HG03139 (cell line): ENCODE measurements around the gene PPP1R12B.
"Not testable (repeated sequence)": the region's sequence is repeated elsewhere in the genome, so short reads cannot be mapped to it uniquely, and the experiment has no call there.

ENCODE experiments used
- ATAC-seq: cut with Tn5 transposase; IDR thresholded peaks from one replicate; pipeline ENCODE4 v1.9.1; 2021; ENCODE audit not compliant: unreplicated experiment

The PPP1R12B gene

DNA sequence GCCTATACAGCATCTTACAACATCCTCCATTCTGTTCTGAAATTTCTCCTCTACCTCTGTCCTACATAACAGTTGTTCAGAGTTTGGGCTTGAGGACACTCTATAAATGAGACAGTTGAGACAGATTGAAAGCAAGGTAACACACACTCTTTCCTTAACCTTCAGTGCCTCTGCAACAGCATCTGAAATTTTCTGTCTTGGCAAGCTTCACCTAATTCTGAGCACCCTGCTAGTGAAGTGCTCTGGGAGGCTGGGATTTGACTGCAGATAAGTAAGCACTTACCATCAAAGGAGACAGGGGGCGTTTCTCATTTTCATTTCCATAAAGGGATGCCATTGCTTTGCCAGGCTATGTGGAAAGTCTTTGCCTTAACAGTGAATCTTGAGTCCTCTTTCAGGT is 53.3 kb downstream of the PPP1R12B start:
- ATAC-seq = not testable (repeated sequence)

- not testable (repeated sequence) for ATAC-seq
These were observed 54.9 kb downstream of the PPP1R12B start for GRCh38 chr1:202403381-202403780.

DNA sequence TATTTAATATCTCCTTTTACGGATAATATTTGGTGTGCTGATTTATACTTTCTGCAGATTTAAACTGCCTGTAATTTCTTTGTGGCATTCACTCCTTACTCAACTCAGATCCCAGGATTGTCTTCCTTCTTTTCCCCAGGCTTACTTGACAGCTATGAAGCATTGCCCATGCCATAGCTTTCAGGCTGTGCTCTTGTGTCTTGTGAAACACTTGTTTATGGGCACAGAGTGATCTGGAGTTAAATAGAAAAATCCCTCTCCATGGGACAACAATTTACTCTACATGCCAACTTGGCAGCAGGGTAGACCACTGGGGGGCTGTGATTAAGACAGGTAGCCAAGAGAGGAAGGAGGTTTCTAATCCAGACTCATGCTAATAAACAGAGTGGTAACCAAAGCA is 57.4 kb downstream of the PPP1R12B start:
- no peak for ATAC-seq

- ATAC-seq = not testable (repeated sequence)
These were observed 58.4 kb downstream of the PPP1R12B start for GRCh38 chr1:202406896-202407295.

GRCh38 chr1:202407378-202407777 is 58.9 kb downstream of the PPP1R12B start:
- ATAC-seq = not testable (repeated sequence)

DNA sequence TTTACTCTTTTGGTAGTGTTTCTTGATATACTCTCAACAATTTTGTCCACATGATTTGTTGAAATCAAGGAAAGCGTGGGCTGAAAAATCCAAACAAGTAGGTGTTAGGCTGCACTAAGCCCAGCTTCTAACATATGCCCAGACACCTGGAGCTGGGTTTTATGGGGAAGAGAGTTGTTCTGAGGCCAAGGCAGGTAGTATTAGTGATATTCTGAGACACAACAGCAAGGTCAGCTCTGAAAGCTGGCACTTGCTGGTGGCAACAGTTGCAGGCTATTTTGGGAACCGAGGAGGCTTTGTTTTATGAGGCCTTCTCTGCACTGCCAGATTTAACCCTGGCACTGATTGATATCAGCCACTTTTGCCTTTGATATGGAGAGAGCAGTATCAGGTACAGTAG is 61.8 kb downstream of the PPP1R12B start:
- not testable (repeated sequence) for ATAC-seq

DNA sequence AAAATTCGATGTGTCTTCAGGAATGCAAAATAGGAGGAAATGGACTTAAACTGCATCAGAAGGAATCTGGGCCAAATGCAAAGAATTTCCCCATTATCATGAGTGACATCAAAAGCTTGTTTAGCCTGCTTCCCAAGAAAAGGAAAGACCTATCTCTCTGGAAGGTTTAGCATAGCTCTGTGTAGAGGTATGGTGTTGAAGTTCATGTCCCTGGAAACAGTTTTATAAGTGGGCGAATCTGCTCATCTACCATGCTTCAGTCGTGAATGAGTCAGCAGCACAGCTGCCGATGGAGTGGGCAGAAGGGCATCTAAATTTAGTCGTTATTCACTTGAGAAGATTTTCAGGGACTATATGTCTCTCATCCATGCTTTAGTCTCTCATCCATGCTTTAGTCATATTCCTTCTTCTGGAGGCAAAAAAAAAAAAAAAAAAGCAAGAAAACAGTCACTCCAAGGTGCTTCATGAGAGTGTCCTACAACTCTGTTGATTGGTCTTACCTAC is 62.4 kb downstream of the PPP1R12B start:
- ATAC-seq = not testable (repeated sequence)

DNA sequence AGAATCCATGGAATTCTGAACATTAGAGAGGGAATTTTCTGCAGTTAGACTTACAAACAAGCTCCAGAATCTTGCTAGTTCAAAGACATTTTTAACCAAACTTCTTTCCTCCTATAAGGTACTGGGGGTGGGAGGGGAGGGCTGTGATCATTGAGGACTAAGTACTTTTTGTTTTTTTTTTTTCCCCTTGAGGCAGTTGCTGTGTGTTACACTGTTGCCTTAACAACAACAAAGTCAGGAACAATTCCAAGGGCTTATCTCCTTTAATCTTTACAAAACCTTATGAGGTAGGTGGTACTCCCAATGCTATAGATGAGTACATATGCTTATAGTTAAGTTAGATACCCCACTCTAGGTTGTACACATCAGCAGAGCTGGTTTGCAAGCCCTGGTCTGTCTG is 62.9 kb downstream of the PPP1R12B start:
- ATAC-seq = no peak

DNA sequence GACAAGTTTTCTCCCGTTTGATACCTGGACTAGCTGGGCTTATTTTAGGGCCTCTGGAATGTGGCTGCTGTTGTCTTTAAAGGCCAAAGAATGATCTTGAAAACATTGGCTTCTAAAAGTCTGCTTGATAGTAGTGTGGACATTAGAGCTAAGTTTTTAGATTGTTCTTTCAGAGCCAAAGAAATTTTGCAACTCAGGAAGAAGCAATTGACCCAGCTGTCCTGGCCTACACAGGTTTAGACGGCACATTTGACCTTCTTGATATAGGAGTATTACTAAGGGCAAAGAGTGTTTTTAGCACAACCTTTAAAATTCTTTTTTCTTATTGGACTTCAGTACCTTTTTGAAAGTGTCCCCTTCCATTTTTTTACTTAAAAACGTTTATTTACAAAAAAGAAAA is 63.9 kb downstream of the PPP1R12B start:
- not testable (repeated sequence) for ATAC-seq

- ATAC-seq = no peak
These were observed 68.1 kb downstream of the PPP1R12B start for GRCh38 chr1:202416641-202417040.

GRCh38 chr1:202417141-202417540 is 68.6 kb downstream of the PPP1R12B start:
- not testable (repeated sequence) for ATAC-seq

GRCh38 chr1:202417762-202418201 is 69.3 kb downstream of the PPP1R12B start:
- ATAC-seq = not testable (repeated sequence)

- ATAC-seq = not testable (repeated sequence)
These were observed 71.2 kb downstream of the PPP1R12B start for GRCh38 chr1:202419731-202420130.

DNA sequence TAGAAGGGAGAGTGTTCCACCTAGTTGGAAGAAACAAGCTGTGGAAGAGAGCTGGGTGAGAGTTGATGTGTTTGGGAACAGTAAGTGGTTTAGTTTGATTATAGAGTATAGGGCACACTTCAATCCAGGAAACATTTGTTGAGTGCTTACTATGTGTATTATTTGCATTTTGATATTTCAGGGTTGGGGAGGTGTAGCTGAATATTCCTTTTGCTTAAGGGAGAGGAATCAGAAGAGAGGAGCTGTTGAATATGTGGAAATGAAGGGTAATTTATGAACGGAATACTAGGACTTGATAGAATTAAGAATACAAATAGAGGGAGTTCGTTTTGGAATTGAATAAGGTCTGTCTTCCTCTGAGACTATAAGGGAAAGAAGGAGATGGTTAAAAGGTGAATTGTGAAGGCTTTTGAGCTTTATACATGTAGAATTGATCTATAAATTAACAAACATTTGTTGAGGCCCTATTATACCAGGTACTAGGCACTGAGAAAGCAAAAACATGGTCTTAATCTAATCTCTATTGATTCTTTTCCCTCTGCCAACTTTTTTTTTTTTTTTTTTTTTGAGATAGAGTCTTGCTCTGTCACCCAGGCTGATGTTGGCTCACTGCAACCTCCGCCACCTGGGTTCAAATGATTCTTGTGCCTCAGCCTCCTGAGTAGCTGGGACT is 72.1 kb downstream of the PPP1R12B start:
- not testable (repeated sequence) for ATAC-seq

DNA sequence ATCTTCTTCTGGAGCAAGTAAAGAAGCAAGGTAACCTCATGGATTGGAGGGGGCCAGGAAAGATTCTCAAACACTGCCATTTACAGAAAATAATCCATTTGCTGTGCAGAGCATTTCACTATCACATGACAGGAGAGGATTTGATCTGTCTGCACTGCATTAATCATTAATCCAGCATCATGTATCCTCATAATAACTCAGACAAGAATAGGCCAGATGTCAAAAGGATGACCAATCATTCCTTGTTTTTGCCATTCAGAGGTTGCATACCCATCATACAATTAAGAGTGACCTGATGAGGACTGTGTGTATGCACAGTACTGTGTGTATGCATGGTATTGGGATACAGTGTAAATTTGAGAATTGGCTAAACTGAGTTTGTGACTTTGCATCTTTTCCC is 74.2 kb downstream of the PPP1R12B start:
- ATAC-seq = not testable (repeated sequence)

- ATAC-seq = not testable (repeated sequence)
These were observed 75.8 kb downstream of the PPP1R12B start for GRCh38 chr1:202424260-202424659.

- not testable (repeated sequence) for ATAC-seq
These were observed 81.6 kb downstream of the PPP1R12B start for GRCh38 chr1:202430111-202430510.

DNA sequence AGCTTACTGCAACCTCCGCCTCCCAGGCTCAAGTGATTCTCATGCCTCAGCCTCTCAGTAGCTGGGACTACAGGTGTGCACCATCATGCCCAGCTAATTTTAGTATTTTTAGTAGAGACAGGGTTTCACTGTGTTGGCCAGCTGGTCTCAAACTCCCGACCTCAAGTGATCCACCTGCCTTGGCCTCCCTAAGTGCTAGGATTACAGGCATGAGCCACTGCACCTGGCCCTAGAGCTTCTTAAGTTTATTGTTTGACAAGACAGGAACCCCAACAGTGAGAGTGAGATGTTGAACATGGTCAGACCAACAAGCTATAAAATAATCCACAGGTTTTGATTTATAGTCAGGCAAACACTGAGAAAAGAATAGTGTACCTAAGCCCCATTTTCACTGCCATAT is 83.8 kb downstream of the PPP1R12B start:
- ATAC-seq = not testable (repeated sequence)

- no peak for ATAC-seq
These were observed 84.9 kb downstream of the PPP1R12B start for GRCh38 chr1:202433155-202434043.

DNA sequence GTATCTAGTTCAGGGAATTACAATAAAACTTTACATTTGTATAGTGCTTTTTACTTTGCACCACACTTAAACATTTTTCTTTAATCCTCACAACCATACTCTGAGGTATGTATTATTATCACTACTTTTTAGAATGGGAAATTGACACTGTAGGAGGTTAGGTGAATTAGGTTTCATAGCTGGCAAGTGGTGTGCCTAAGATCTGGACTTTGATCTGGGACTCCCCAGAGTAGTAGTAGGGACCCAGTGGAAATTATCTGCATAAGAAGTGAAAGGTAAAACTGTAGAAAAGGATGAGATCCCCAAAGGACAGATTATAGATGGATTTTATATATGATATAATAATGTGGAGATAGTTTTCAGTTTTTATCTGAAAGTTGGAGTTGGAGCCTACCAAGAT is 85.6 kb downstream of the PPP1R12B start:
- ATAC-seq = no peak

DNA sequence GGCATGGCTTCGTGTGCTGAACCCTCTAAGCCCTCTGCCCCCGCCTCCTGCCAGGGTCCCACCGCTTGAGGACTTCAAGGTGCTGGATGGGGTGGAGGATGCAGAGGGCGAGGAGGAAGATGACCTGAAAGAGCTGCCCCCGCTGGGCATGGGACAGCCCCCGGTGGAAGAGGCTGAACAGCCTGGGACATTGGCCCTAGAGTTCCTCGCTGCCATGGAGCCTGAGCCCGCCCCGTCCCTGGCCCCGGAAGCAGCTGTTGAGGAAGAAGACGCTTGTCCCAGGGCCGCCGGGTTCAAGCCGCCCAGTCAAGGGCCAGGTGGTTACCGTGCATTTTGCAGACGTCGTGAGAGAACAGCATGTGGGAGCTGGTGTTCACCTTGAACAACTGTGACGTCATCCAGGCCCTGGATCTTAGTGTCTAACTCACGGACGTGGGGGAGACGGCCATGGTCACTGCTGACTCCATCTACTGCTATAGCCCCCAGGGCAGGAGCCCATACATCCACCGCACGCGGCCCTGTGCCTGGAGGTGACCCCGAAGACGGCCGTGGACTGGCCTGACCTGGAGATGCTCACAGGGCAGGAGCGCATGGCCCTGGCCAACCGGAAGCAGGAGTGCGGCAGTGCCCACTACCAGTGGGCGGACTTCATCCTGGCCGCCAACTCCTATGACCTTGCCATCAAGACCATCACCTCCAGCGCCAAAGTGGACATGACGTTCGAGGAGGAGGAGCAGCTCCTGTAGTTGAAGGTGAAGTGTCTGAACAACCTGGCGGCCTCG is 90.1 kb downstream of the PPP1R12B start:
- ATAC-seq = no peak
